Stimulated activated CD4-positive, alpha-beta T cell treated with anti-CD3 and anti-CD28 coated beads, Interleukin-12 subunit alpha, Interleukin-12 subunit beta, amount 100 ng/mL, for 24 hours (primary cell): ENCODE data around the gene CTNNA3.
"Not testable (repeated sequence)": the region's sequence is repeated elsewhere in the genome, so short reads cannot be mapped to it uniquely, and the experiment has no call there.

Experiments used
- DNase-seq, 2 experiments: peaks; one replicate each; pipeline ENCODE4 v3.0.0-alpha.2; 2020; ENCODE audit warnings: low read depth in 2 of 2

Gene CTNNA3

GRCh38 chr10:67602268-67602950 lies 93.6 kb downstream of the CTNNA3 start:
- no peak for DNase-seq

- no peak for DNase-seq
Measured at GRCh38 chr10:67599597-67599996, 96.4 kb downstream of the CTNNA3 start.

GRCh38 chr10:67596641-67597040 lies 99.4 kb downstream of the CTNNA3 start:
- no peak for DNase-seq

- DNase-seq = no peak
Measured at GRCh38 chr10:67587771-67588170, 108.2 kb downstream of the CTNNA3 start.

- no peak for DNase-seq
Measured at GRCh38 chr10:67575532-67575931, 120.5 kb downstream of the CTNNA3 start.

- no peak for DNase-seq
Measured at GRCh38 chr10:67573484-67573883, 122.5 kb downstream of the CTNNA3 start.

GRCh38 chr10:67571503-67571902 lies 124.5 kb downstream of the CTNNA3 start:
- DNase-seq = no peak

- DNase-seq = not testable (repeated sequence)
Measured at GRCh38 chr10:67558311-67558710, 137.7 kb downstream of the CTNNA3 start.

- no peak for DNase-seq
Measured at GRCh38 chr10:67553254-67553653, 142.7 kb downstream of the CTNNA3 start.

- no peak for DNase-seq
Measured at GRCh38 chr10:67550838-67551402, 145.1 kb downstream of the CTNNA3 start.

- no peak for DNase-seq
Measured at GRCh38 chr10:67550046-67550445, 145.9 kb downstream of the CTNNA3 start.

- DNase-seq = no peak
Measured at GRCh38 chr10:67549390-67549789, 146.6 kb downstream of the CTNNA3 start.

- no peak for DNase-seq
Measured at GRCh38 chr10:67541411-67541810, 154.6 kb downstream of the CTNNA3 start.

GRCh38 chr10:67539312-67539711 lies 156.7 kb downstream of the CTNNA3 start:
- no peak for DNase-seq

- DNase-seq = no peak
Measured at GRCh38 chr10:67537906-67538305, 158.1 kb downstream of the CTNNA3 start.

- no peak for DNase-seq
Measured at GRCh38 chr10:67533376-67533775, 162.6 kb downstream of the CTNNA3 start.

GRCh38 chr10:67530990-67531389 lies 165.0 kb downstream of the CTNNA3 start:
- DNase-seq = not testable (repeated sequence)

- no peak for DNase-seq
Measured at GRCh38 chr10:67527351-67527750, 168.6 kb downstream of the CTNNA3 start.

- no peak for DNase-seq
Measured at GRCh38 chr10:67521546-67521945, 174.4 kb downstream of the CTNNA3 start.

GRCh38 chr10:67520924-67521520 lies 175.0 kb downstream of the CTNNA3 start:
- peak in 1 of 2 experiments; percentile 2 for DNase-seq

GRCh38 chr10:67519434-67519833 lies 176.6 kb downstream of the CTNNA3 start:
- DNase-seq = no peak

- no peak for DNase-seq
Measured at GRCh38 chr10:67518756-67519155, 177.2 kb downstream of the CTNNA3 start.

GRCh38 chr10:67518043-67518442 lies 178.0 kb downstream of the CTNNA3 start:
- no peak for DNase-seq
